ENCODE data around the gene LACTBL1. TPM values are rescaled to one million over a fixed set of nuclear protein-coding genes. Genes with fewer than 3 reads are reported as not detected.

Gene LACTBL1
- total and polyA plus RNA-seq, 2 of the 4 experiments (the other 2 are of a cell fraction): not detected

DNA sequence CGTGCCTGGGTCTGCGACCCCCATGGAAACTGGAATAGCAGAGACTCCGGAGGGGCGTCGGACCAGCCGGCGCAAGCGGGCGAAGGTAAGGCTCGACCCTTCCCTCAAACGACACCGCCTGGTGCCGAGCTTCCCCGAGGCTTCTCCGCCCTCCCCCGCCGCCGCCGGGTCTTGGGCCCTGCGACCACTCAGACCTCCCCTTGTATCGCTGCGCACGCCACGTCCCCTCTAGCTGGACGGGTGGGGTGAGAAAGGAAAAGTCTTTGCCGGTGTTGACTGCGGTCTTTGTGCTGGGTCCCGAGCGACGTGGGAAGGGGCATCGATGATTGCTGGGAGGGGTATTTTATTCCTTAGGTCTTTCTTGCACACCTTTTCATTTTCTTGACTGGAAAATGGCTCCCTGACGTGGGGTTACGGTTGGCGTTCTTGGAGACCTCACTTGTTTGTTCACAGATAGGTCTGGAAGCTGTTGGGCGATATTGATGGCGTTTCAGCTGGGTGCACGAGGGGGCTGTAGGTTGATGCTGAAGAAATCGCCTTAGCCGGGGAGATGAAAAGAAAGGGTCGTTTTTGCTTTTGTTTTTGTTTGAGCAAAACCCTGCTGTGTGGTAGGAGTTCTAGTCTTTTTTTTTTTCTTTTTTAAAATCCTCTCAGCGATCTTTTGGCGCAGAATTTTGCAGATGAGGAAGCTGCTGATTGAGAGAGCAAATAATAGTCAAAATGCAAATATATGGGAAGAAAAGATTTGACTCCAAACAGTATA lies 47.4 kb upstream of the LACTBL1 start:
- H3K14ac ChIP-seq (replicated peaks; ENCODE audit: low read depth, low read length): peak overlapping the region; percentile 84
- H2AK9ac ChIP-seq (replicated peaks; ENCODE audit: low read depth, low read length, poor library complexity): peak overlapping the region; percentile 21
- peak overlapping the region; percentile 67 for H3K27ac ChIP-seq (ENCODE audit: insufficient read depth, low read length)
- peak overlapping the region; percentile 90 for H2AFZ ChIP-seq (replicated peaks; ENCODE audit: low read length, poor library complexity)
- H3K9ac ChIP-seq (ENCODE audit: low read depth, low read length): peak overlapping the region; percentile 88
- no peak overlapping the region for H2BK15ac ChIP-seq (ENCODE audit: low read depth, low read length)
- TSS peak; percentile 38 for BruUV-seq (replicated peaks)
- H3K23ac ChIP-seq (ENCODE audit: low read depth, low read length): peak overlapping the region; percentile 95
- in situ Hi-C loops (cut with MboI; ENCODE audit: low sequenced_read_pairs): no loop called here
- H4K8ac ChIP-seq (ENCODE audit: low read depth in 2 of 2, low read length in 2 of 2): peak overlapping the region; percentile 5 to 77; a peak in 2 of 4 replicates
- CTCF ChIA-PET: no interaction called here
- H2BK5ac ChIP-seq (ENCODE audit: low read depth, low read length, poor library complexity, severe bottlenecking): peak overlapping the region; percentile 55
- no peaks in the 10 kb centered on the region for H3K36me3 ChIP-seq (ENCODE audit: control insufficient read depth, insufficient read depth, low read length)
- H3K9me1 ChIP-seq (ENCODE audit: insufficient read depth, low read length): no peaks in the 10 kb centered on the region
- peak overlapping the region; percentile 62 for H2AK5ac ChIP-seq (ENCODE audit: low read depth, low read length)
- no peaks in the 10 kb centered on the region for H3K27me3 ChIP-seq (ENCODE audit: control insufficient read depth, insufficient read depth, low read length)
- intact Hi-C loops (cut with micrococcal nuclease): loop anchor here (2.0 kb wide), 1 partner anchor 17 kb away; no protein-coding TSS in a partner anchor
- peak overlapping the region; percentile 66; the same call in 1 of the 2 replicates for H3K56ac ChIP-seq (ENCODE audit: extremely low read depth, insufficient read depth, low read length)
- peaks cover 41% of the 10 kb centered on the region for H4K20me1 ChIP-seq (ENCODE audit: insufficient read depth, low read length)
- no peak overlapping the region; the same call in 1 of the 2 replicates for H4K5ac ChIP-seq (ENCODE audit: low read depth, low read length)
- peaks cover 0 to 42% of the 10 kb centered on the region in 2 experiments; a peak in 2 of 4 replicates for H3K79me1 ChIP-seq (ENCODE audit: low read depth in 1 of 2, low read length in 2 of 2)
- 0 out of 2 replicates have a peak overlapping the region, but pooled peaks have one; percentile 36 for H2BK120ac ChIP-seq (ENCODE audit: low read depth, low read length)
- dilution Hi-C loops (cut with HindIII; ENCODE audit: low sequenced_read_pairs, unreplicated experiment): no loop called here
- peak overlapping the region; percentile 0; the same call in 1 of the 2 replicates for H3K18ac ChIP-seq (ENCODE audit: low read depth, low read length)
- peak; percentile 16 for ATAC-seq (ENCODE audit: low read depth)
- peak overlapping the region; percentile 59 for H3K4me3 ChIP-seq (ENCODE audit: insufficient read depth, low read depth, low read length)
- peak overlapping the region; percentile 98 for H3K4me2 ChIP-seq (ENCODE audit: low read depth, low read length)
- no peaks in the 10 kb centered on the region for H3K9me3 ChIP-seq (ENCODE audit: control insufficient read depth, insufficient read depth, low read length)
- H4K91ac ChIP-seq (ENCODE audit: insufficient read depth, low read depth, low read length): peak overlapping the region; percentile 48; the same call in 1 of the 2 replicates
- H3K4ac ChIP-seq (ENCODE audit: low read depth, low read length): peak overlapping the region; percentile 84
- WGBS, 2 experiments (ENCODE audit: extremely low coverage in 2 of 2, insufficient read length in 1 of 2): 2% methylated on average over 9 of the region's 42 CpGs; no CpG with 5 or more reads in 1 of the 2 experiments
- POLR2A ChIA-PET (ENCODE audit: unreplicated experiment): interaction anchor here (0.7 kb wide), 1 partner anchor 619 kb away, joined by 22 read pairs; no protein-coding TSS in a partner anchor
- TF ChIP-seq CHD1 (IDR thresholded peaks at IDR 0.05; ENCODE audit: low read depth, low read length): no peak
- TF ChIP-seq MXI1 (IDR thresholded peaks at IDR 0.05; ENCODE audit: borderline replicate concordance, low read depth, low read length): no peak
- no peak for TF ChIP-seq NFE2L2 (IDR thresholded peaks at IDR 0.05; ENCODE audit: low read depth, low read length)
- peaks cover 2% of the 10 kb centered on the region; the same call in 1 of the 2 replicates for H3K4me1 ChIP-seq (ENCODE audit: control insufficient read depth, insufficient read depth, low read length)
- no peak overlapping the region for H2BK20ac ChIP-seq (ENCODE audit: low read depth, low read length)
- DNase-seq: peak; percentile 40
